Naive thymus-derived CD4-positive, alpha-beta T cell (primary cell): ENCODE measurements around the gene CAMK4. TPM values are rescaled to one million over a fixed set of nuclear protein-coding genes. Genes with fewer than 3 reads are reported as not detected.
A peak's percentile ranks its signal among the peaks of the same experiment; 100 is the strongest.
"Not testable (repeated sequence)": the region's sequence is repeated elsewhere in the genome, so short reads cannot be mapped to it uniquely, and the experiment has no call there.

Source experiments
- ATAC-seq: fragments of 150-1000 bp; cut with Tn5 transposase; 2 replicates; pipeline ENCODE4 v1.10.0; 2021; ENCODE audit warnings: mild to moderate bottlenecking, moderate library complexity
- CTCF ChIA-PET: fragments of 350-600 bp; sonication (Branson Sonifier 250); formaldehyde crosslinking; loops from one replicate; lab custom pipeline; 2021; ENCODE audit warnings: antibody characterized with exemption; lab: Charles Lee
- POLR2A ChIA-PET: fragments of 350-600 bp; sonication (Branson Sonifier 250); formaldehyde crosslinking; loops from one replicate; lab custom pipeline; 2021; ENCODE audit warnings: antibody characterized with exemption, inconsistent platforms; lab: Charles Lee
- DNase-seq, 9 donors: peaks; one replicate each; pipeline versions ENCODE4 v3.0.0 to v3.0.0-alpha.2; 2020 to 2022; ENCODE audit warnings: mixed read lengths in 1 of 9
- H3K27ac ChIP-seq: one replicate; pipeline ENCODE4 v1.7.0; 2013; ENCODE audit warnings: mild to moderate bottlenecking, low read depth, low read length, moderate library complexity
- H3K27me3 ChIP-seq, 2 donors: one replicate each; pipeline ENCODE4 v1.7.0; 2013; ENCODE audit warnings: low read length in 2 of 2, mild to moderate bottlenecking in 2 of 2, moderate library complexity in 2 of 2; ENCODE audit not compliant: control insufficient read depth in 2 of 2, insufficient read depth in 2 of 2
- H3K36me3 ChIP-seq, 3 experiments: 1 replicate in 2 of 3; 2 replicates in 1 of 3; pipeline ENCODE4 v1.7.0; 2013; ENCODE audit warnings: low read length in 3 of 3, mild to moderate bottlenecking in 3 of 3, moderate library complexity in 1 of 3; ENCODE audit not compliant: insufficient read depth in 3 of 3, control insufficient read depth in 2 of 3
- H3K4me1 ChIP-seq, 2 donors: one replicate each; pipeline ENCODE4 v1.7.0; 2013; ENCODE audit warnings: low read length in 2 of 2, mild to moderate bottlenecking in 2 of 2, moderate library complexity in 1 of 2; ENCODE audit not compliant: control insufficient read depth in 2 of 2, insufficient read depth in 2 of 2
- H3K4me3 ChIP-seq: 2 replicates; pipeline ENCODE4 v1.7.0; 2013; ENCODE audit warnings: mild to moderate bottlenecking, low read length
- H3K9me3 ChIP-seq, 3 experiments: 1 replicate in 2 of 3; 2 replicates in 1 of 3; pipeline ENCODE4 v1.7.0; 2013; ENCODE audit warnings: low read length in 3 of 3; ENCODE audit not compliant: control insufficient read depth in 2 of 3
- H3K27ac Mint-ChIP-seq, 9 donors: one replicate each; pipeline ENCODE4 v1.8.0; 2020 to 2022; ENCODE audit warnings: mixed read lengths in 9 of 9, mild to moderate bottlenecking in 8 of 9, moderate library complexity in 5 of 9, inconsistent platforms in 2 of 9
- H3K27me3 Mint-ChIP-seq, 5 donors: one replicate each; pipeline ENCODE4 v1.8.0; 2021 to 2022; ENCODE audit warnings: mixed read lengths in 5 of 5, mild to moderate bottlenecking in 1 of 5
- H3K36me3 Mint-ChIP-seq, 5 donors: one replicate each; pipeline ENCODE4 v1.8.0; 2020 to 2022; ENCODE audit warnings: mixed read lengths in 5 of 5, mild to moderate bottlenecking in 3 of 5, inconsistent platforms in 1 of 5
- H3K4me1 Mint-ChIP-seq, 7 donors: one replicate each; pipeline ENCODE4 v1.8.0; 2020 to 2022; ENCODE audit warnings: mixed read lengths in 7 of 7, mild to moderate bottlenecking in 3 of 7, inconsistent platforms in 1 of 7
- H3K4me3 Mint-ChIP-seq, 10 donors: one replicate each; pipeline ENCODE4 v1.8.0; 2020 to 2022; ENCODE audit warnings: mild to moderate bottlenecking in 10 of 10, mixed read lengths in 10 of 10, moderate library complexity in 6 of 10, inconsistent platforms in 2 of 10
- H3K9me3 Mint-ChIP-seq, 11 donors: one replicate each; pipeline ENCODE4 v1.8.0; 2020 to 2022; ENCODE audit warnings: mixed read lengths in 11 of 11, mild to moderate bottlenecking in 4 of 11, inconsistent platforms in 1 of 11, moderate library complexity in 1 of 11
- intact Hi-C, 2 donors: fragments of 100-400 bp; cut with micrococcal nuclease; formaldehyde crosslinking; loops; one replicate each; pipeline ENCODE4 v1.15.1; 2023
- polyA plus RNA-seq, 2 donors: library from polyadenylated mRNA; unstranded; fragments of 300-500 nt; fragmentation: Illumina TruSeq; gene quantifications; one replicate each; pipeline ENCODE4 v1.2.3, GENCODE V29; 2021
- total RNA-seq, 6 experiments: library from RNA in 5 of 6; stranded (reverse) in 5 of 6; gene quantifications; 1 replicate in 5 of 6; 2 replicates in 1 of 6; pipeline ENCODE4 v1.2.3 and lab custom pipeline; 2021 to 2026

Gene CAMK4
- total and polyA plus RNA-seq, 7 experiments from 2014 or later: 118 to 366 (median 200) TPM

DNA sequence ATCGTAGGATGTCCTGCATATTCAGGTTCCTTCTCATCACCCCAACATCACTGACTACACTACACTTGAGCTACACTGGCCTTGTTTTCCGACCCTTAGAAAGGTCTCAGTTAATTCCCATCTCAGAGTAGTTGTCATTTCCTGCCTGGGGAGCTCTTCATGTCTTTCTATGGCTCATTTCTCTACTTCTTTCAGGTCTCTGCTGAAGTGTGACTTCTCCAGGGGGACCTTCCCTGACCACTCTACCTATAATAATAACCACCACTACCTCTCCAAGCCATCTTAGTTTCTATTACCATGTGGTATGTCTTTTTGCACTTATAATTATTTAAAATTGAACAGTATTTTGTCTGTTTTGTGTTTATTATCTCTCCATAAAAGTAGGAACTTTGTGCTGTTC, 174.9 kb downstream of the CAMK4 start:
- no peak overlapping the region for H3K4me3 Mint-ChIP-seq
- CTCF ChIA-PET: no interaction called here
- ATAC-seq: no peak
- Histone ChIP-seq H3K27me3 (no peaks in the 10 kb centered on the region), H3K36me3 (peaks cover 7 to 44% (median 14%) of the 10 kb centered on the region in 3 experiments), H3K27ac (no peak overlapping the region), H3K4me3 (no peak overlapping the region), H3K4me1 (no peaks in the 10 kb centered on the region), H3K9me3 (no peaks in the 10 kb centered on the region)
- peaks cover 5 to 60% (median 39%) of the 10 kb centered on the region in 7 donors for H3K4me1 Mint-ChIP-seq
- intact Hi-C loops: no loop called here
- no peaks in the 10 kb centered on the region for H3K27me3 Mint-ChIP-seq
- POLR2A ChIA-PET: no interaction called here
- peak overlapping the region in 2 of 9 donors; percentile 4 to 7 for H3K27ac Mint-ChIP-seq
- peaks cover 0 to 11% (median 2%) of the 10 kb centered on the region in 11 donors for H3K9me3 Mint-ChIP-seq
- DNase-seq: no peak
- peaks cover 34 to 93% (median 85%) of the 10 kb centered on the region in 5 donors for H3K36me3 Mint-ChIP-seq

DNA sequence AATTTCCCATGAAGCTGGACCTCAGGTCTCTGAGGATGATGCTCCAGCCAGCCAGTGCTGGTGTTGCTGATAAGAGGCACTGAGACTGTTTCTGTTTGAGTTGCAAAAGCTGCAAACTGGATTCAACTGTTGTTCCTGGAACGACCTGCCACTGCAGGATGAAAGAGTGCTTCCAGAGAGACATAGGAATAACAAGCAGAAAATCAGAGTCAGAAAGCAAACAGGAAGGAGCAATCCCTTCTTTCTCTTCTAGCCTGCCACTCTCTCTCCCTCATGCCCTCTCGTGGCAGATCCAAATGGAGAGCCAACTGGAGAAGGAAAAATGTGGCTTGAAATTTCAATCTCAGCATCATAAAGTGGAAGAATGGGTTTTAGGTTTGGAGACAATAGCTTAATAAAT, 177.7 kb downstream of the CAMK4 start:
- no peak overlapping the region for H3K27ac ChIP-seq
- H3K4me3 ChIP-seq: no peak overlapping the region
- intact Hi-C loops: no loop called here
- no peaks in the 10 kb centered on the region for H3K27me3 Mint-ChIP-seq
- ChIA-PET CTCF (no interaction called here), POLR2A (interaction anchor here (1.2 kb wide), 1 partner anchor 55 kb away, joined by 3 read pairs; no protein-coding TSS in a partner anchor)
- H3K9me3 Mint-ChIP-seq: peaks cover 0 to 17% (median 6%) of the 10 kb centered on the region in 11 donors
- peaks cover 38 to 99% (median 94%) of the 10 kb centered on the region in 5 donors for H3K36me3 Mint-ChIP-seq
- no peaks in the 10 kb centered on the region for H3K9me3 ChIP-seq
- ATAC-seq: no peak
- no peaks in the 10 kb centered on the region for H3K4me1 ChIP-seq
- H3K36me3 ChIP-seq: peaks cover 7 to 44% (median 15%) of the 10 kb centered on the region in 3 experiments
- DNase-seq: no peak
- no peak overlapping the region for H3K4me3 Mint-ChIP-seq
- peak overlapping the region in 3 of 9 donors; percentile 2 to 24 (median 22) for H3K27ac Mint-ChIP-seq
- H3K27me3 ChIP-seq: no peaks in the 10 kb centered on the region
- peaks cover 7 to 61% (median 35%) of the 10 kb centered on the region in 7 donors for H3K4me1 Mint-ChIP-seq

DNA sequence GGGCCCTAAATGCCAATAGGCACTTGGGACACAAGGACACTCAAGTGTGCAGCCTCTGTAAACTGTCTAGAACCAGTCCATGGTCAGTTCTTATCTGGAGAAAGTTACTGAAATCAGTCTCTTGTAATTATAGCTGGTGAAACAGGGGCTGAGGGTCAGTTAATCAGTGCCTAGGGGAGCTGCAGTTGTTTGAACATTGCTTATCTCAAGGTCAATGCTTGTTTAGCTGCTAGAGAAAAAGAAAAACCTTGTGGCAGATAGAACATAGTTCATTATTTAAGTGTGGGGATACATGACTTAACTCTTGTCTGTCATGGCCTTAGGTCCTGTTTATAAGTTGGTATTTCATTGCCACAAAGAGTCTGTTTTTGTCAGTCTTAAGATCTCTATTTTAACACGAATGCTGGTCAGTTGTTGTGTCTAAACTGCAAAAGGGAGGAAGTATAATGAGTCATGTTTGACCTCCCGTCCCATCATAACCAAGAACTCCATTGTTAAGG, 180.1 kb downstream of the CAMK4 start:
- peak overlapping the region in 2 of 9 donors; percentile 28 to 43 for H3K27ac Mint-ChIP-seq
- H3K27me3 ChIP-seq: no peaks in the 10 kb centered on the region
- H3K27me3 Mint-ChIP-seq: no peaks in the 10 kb centered on the region

DNA sequence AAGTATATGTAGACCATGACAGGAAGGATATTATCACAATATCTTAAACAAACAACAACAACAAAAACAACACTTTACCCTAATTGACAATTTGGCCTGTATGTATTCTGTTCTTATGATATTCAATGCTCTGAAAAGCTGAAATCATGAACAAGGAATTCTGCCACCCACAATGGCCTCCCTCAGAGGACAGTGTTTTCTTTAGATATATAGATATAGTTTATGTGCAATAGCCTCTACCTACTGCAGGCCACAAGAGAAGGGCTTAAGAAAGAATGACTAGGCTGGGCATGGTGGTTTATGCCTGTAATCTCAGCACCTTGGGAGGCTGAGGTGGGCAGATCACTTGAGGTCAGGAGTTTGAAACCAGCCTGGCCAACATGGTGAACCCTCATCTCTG, 183.4 kb downstream of the CAMK4 start:
- Histone ChIP-seq H3K4me1 (no peaks in the 10 kb centered on the region), H3K27ac (no peak overlapping the region), H3K9me3 (no peaks in the 10 kb centered on the region), H3K4me3 (no peak overlapping the region), H3K27me3 (no peaks in the 10 kb centered on the region), H3K36me3 (peaks cover 0 to 30% (median 5%) of the 10 kb centered on the region in 3 experiments)
- DNase-seq (no peak), ATAC-seq (no peak)
- Mint-ChIP-seq H3K9me3 (peaks cover 0 to 23% (median 11%) of the 10 kb centered on the region in 11 donors), H3K27me3 (no peaks in the 10 kb centered on the region), H3K4me1 (peaks cover 0 to 52% (median 26%) of the 10 kb centered on the region in 7 donors), H3K27ac (peak overlapping the region in 2 of 9 donors; percentile 42 to 51), H3K36me3 (peaks cover 18 to 96% (median 92%) of the 10 kb centered on the region in 5 donors), H3K4me3 (no peak overlapping the region)
- POLR2A ChIA-PET: interaction anchor here (0.7 kb wide), 1 partner anchor 99 kb away, joined by 3 read pairs; no protein-coding TSS in a partner anchor
- intact Hi-C loops: no loop called here
- CTCF ChIA-PET: no interaction called here

More for the DNA sequence above, 180.1 kb downstream of the CAMK4 start:
- no peak overlapping the region for H3K4me3 Mint-ChIP-seq
- ChIA-PET CTCF (no interaction called here), POLR2A (no interaction called here)
- Histone ChIP-seq H3K9me3 (no peaks in the 10 kb centered on the region), H3K4me1 (no peaks in the 10 kb centered on the region), H3K4me3 (no peak overlapping the region), H3K36me3 (peaks cover 7 to 48% (median 11%) of the 10 kb centered on the region in 3 experiments), H3K27ac (no peak overlapping the region)
- DNase-seq (no peak), ATAC-seq (no peak)
- peaks cover 0 to 51% (median 28%) of the 10 kb centered on the region in 7 donors for H3K4me1 Mint-ChIP-seq
- intact Hi-C loops: no loop called here
- peaks cover 23 to 99% (median 93%) of the 10 kb centered on the region in 5 donors for H3K36me3 Mint-ChIP-seq
- peaks cover 0 to 26% (median 13%) of the 10 kb centered on the region in 11 donors for H3K9me3 Mint-ChIP-seq

DNA sequence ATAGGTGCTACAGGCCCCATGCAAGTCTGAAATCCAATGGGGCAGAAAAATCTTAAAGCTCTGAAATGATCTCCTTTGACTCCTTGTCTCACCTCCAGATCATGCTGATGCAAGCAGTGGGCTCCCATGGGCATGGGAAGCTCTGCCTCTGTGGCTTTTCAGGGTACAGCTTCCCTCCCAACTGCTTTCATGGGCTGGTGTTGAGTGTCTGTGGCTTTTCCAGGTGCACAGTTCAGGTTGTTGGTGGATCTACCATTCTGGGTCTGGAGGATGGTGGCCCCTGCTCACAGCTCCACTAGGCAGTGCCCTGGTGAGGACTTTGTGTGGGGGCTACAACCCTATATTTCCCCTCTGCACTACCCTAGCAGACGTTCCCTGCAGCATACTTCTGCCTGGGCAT, 184.6 kb downstream of the CAMK4 start:
- Mint-ChIP-seq H3K27me3 (no peaks in the 10 kb centered on the region), H3K4me3 (peak overlapping the region in 1 of 10 donors; percentile 36), H3K36me3 (peaks cover 13 to 85% (median 81%) of the 10 kb centered on the region in 5 donors), H3K4me1 (peaks cover 0 to 46% (median 27%) of the 10 kb centered on the region in 7 donors), H3K9me3 (peaks cover 0 to 23% (median 11%) of the 10 kb centered on the region in 11 donors), H3K27ac (peak overlapping the region in 1 of 9 donors; percentile 28)
- no peaks in the 10 kb centered on the region for H3K9me3 ChIP-seq
- H3K27me3 ChIP-seq: no peaks in the 10 kb centered on the region
- POLR2A ChIA-PET: interaction anchor here (0.7 kb wide), 1 partner anchor 12 kb away, joined by 3 read pairs; no protein-coding TSS in a partner anchor
- H3K27ac ChIP-seq: no peak overlapping the region
- intact Hi-C loops: no loop called here
- CTCF ChIA-PET: no interaction called here
- no peak overlapping the region for H3K4me3 ChIP-seq
- H3K4me1 ChIP-seq: no peaks in the 10 kb centered on the region
- DNase-seq: no peak
- H3K36me3 ChIP-seq: peaks cover 0 to 28% (median 4%) of the 10 kb centered on the region in 3 experiments
- ATAC-seq: no peak

DNA sequence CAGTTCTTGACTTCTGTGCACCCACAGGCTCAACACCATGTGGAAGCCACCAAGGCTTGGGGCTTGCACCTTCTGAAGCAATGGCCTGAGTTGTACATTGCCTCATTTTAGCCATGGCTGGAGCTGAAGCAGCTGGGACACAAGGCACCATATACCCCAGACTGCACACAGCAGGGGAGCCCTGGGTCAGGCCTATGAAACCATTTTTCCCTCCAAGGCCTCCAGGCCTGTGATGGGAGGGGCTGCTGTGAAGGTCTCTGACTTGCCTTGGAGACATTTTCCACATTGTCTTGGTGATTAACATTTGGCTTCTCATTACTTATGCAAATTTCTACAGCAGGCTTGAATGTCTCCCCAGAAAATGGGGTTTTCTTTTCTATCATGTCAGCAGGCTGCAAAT, 185.1 kb downstream of the CAMK4 start:
- POLR2A ChIA-PET: interaction anchor here (0.7 kb wide), 1 partner anchor 12 kb away, joined by 3 read pairs; no protein-coding TSS in a partner anchor
- peaks cover 0 to 28% (median 0%) of the 10 kb centered on the region in 3 experiments for H3K36me3 ChIP-seq
- H3K4me1 ChIP-seq, H3K27ac ChIP-seq, ATAC-seq, intact Hi-C loops, DNase-seq, H3K4me3 ChIP-seq, H3K27me3 ChIP-seq, H3K9me3 ChIP-seq, CTCF ChIA-PET, H3K27me3 Mint-ChIP-seq: not testable (repeated sequence)
- H3K4me3 Mint-ChIP-seq: peak overlapping the region in 1 of 10 donors; percentile 18
- H3K27ac Mint-ChIP-seq: peak overlapping the region in 2 of 9 donors; percentile 28 to 51
- peaks cover 0 to 44% (median 27%) of the 10 kb centered on the region in 7 donors for H3K4me1 Mint-ChIP-seq
- peaks cover 0 to 23% (median 11%) of the 10 kb centered on the region in 11 donors for H3K9me3 Mint-ChIP-seq
- H3K36me3 Mint-ChIP-seq: peaks cover 11 to 83% (median 81%) of the 10 kb centered on the region in 5 donors
